GM12873 (cell line): Measurements from ENCODE around the gene MPP1.

Source experiments
- CTCF ChIP-seq: IDR thresholded peaks from 2 replicates; pipeline ENCODE4 v1.5.1; 2012; ENCODE audit warnings: low read depth, mild to moderate bottlenecking, moderate library complexity, low read length, control low read depth; ENCODE audit not compliant: insufficient read depth; ENCODE audit errors: missing control alignments

MPP1 gene

DNA sequence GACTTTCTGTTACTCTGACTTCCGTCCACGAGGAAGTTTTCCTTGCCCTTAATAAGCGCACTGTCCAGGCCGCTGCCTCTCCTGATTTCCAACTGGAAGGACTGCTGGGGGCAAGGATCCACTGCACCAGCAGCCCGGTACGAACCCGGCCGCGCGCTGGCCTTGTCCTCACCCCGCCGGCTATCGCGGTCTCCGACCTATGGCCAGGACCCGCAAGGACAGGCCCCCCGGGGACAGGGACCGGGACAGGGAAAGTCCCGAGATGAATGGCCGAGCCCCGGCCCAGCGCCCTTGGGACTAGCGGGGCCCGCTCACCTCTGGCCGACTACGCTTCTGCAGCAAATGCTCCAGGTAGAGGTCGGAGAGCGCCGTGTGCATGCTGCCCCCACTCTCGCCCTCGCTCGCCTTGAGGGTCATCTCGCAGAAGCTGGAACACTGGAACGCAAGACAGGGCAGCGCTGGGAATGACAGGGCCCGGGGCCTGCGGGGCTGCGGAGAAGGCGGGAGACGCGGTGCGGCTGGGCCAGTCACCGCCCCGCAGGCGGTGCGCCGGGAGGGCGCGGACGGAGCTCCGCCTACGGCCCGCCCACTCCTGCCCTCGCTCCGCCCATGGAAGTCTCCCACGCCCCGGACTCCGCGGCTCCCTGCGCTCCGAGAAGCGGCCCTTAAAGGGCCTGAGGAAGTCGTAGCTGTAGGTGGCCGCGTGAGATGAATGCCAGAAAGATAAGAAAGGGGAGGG lies at the start of gene MPP1:
TSS of gene MPP1 (minus strand) at position 529 of the 739 bp plus-strand sequence. CDS start at position 417, 112 bp downstream.
- TF ChIP-seq CTCF = no peak

DNA sequence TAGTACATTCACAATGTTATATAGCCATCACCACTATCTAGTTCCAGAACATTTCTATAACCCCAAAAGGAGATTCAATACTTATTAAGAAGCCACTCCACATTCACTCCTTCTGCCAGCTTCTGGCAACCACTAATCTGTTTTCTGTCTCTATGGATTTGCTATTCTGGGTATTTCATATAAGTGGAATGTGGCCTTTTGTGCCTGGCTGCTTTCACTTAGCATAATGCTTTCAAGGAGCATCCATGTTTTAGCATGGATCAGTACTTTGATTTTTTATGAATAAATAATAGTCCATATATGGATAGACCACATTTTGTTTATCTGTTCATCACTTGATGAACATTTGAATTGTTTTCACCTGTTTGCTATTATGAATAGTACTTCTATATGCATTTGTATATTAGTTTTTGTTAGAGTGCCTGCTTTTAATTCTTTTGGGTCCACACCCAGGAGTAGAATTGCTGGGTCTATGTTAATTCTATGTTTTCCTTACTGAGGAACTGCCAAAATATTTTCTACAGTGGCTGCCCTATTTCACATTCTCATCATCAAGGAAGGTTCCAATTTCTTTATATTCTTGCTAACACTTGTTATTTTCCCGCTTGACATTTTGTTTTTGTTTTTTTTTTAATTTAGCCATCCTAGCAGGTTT lies 45.8 kb upstream of the MPP1 start:
- TF ChIP-seq CTCF = no peak

DNA sequence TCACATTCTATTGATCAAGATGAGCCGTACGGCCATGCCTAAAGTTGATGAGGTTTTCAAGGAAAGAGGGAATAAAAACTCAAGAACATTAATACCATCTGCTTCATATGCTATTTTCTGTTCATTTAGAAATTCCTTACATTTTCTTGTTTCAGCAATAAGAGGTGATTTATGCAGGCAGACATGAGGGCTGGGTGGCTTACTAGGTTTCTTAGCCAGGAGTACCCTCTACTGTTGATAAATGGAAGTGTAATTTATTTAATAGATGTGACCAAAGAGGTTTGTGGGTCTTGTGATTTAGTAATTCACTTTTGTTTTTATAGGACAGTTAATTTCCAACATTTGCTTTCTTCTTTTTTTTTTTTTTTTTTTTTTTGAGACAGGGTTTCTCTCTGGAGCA lies 35.6 kb upstream of the MPP1 start:
- peak; percentile 50 for TF ChIP-seq CTCF

- TF ChIP-seq CTCF = no peak
Measured at GRCh38 chrX:154836163-154836562, 30.9 kb upstream of the MPP1 start.

DNA sequence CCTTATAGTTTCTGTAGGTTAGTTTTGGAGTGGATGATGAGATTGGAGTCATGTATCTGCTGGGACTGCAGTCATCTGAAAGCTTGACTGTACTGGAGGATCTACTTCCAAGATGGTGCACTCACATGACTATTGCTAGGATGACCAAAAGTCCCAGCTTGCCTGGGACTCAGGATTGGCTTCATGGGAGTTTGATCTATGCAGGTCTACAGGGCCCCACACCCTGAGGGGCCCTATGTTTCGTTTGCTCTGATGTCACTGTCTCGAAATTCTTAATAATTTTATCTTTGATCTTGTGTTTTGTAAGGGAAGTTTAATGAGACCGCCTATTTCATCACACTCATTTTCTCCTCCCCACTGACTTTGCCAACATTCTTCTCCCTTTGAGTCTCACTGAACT lies 29.3 kb upstream of the MPP1 start, which contains the start of gene SMIM9:
TSS of gene SMIM9 (minus strand) at position 101 of the 400 bp plus-strand sequence. CDS start 3,806 bp downstream, outside the sequence.
- TF ChIP-seq CTCF = no peak

GRCh38 chrX:154833746-154834274 lies 28.5 kb upstream of the MPP1 start:
- no peak for TF ChIP-seq CTCF

GRCh38 chrX:154829926-154830442 lies 24.7 kb upstream of the MPP1 start:
- no peak for TF ChIP-seq CTCF
